GM12864 (cell line): ENCODE results near the gene B9D2.

ENCODE experiments used
- DNase-seq: peaks from one replicate; pipeline ENCODE4 v3.0.0-alpha.2; 2011; ENCODE audit warnings: low read depth
- H3K4me3 ChIP-seq: 2 replicates; pipeline ENCODE4 v1.5.1; 2011; ENCODE audit warnings: mild to moderate bottlenecking, low read depth, low read length, control low read depth
- CTCF ChIP-seq: IDR thresholded peaks from 2 replicates; pipeline ENCODE4 v1.5.1; 2011; ENCODE audit warnings: low read depth, mild to moderate bottlenecking, moderate library complexity, low read length, control low read depth, inconsistent platforms; ENCODE audit errors: missing control alignments

Gene B9D2

GRCh38 chr19:41363371-41363752, 587 bp downstream of the B9D2 start:
- no peak for DNase-seq
- no peak for TF ChIP-seq CTCF
- peak overlapping the region; percentile 73 for H3K4me3 ChIP-seq

GRCh38 chr19:41362143-41362847, 1.7 kb downstream of the B9D2 start:
- no peak for TF ChIP-seq CTCF
- no peak for DNase-seq
- H3K4me3 ChIP-seq, result no peak overlapping the region

GRCh38 chr19:41359741-41360140, 4.2 kb downstream of the B9D2 start:
- DNase-seq, result no peak
- no peak for TF ChIP-seq CTCF
- H3K4me3 ChIP-seq, result no peak overlapping the region

GRCh38 chr19:41357746-41358145, 6.2 kb downstream of the B9D2 start:
- TF ChIP-seq CTCF, result no peak
- no peak overlapping the region for H3K4me3 ChIP-seq
- no peak for DNase-seq

- TF ChIP-seq CTCF, result no peak
- H3K4me3 ChIP-seq, result no peak overlapping the region
- DNase-seq, result no peak
These were observed 6.8 kb downstream of the B9D2 start for GRCh38 chr19:41356984-41357739.

GRCh38 chr19:41355802-41356201, 8.1 kb downstream of the B9D2 start:
- DNase-seq, result no peak
- no peak for TF ChIP-seq CTCF
- no peak overlapping the region for H3K4me3 ChIP-seq

- DNase-seq, result no peak
- no peak overlapping the region for H3K4me3 ChIP-seq
- TF ChIP-seq CTCF, result no peak
These were observed 8.9 kb downstream of the B9D2 start for GRCh38 chr19:41355035-41355434.
